Epithelial cell of prostate (primary cell): Measurements from ENCODE around the gene LIN7A.

Experiments
- DNase-seq: peaks from one replicate; pipeline ENCODE4 v3.0.0-alpha.2; 2011; ENCODE audit warnings: low read depth, low spot score
- H3K27ac ChIP-seq: fragments of 450-650 bp; 2 replicates; pipeline ENCODE4 v1.5.1; 2017; ENCODE audit warnings: mild to moderate bottlenecking

LIN7A gene, protein sequence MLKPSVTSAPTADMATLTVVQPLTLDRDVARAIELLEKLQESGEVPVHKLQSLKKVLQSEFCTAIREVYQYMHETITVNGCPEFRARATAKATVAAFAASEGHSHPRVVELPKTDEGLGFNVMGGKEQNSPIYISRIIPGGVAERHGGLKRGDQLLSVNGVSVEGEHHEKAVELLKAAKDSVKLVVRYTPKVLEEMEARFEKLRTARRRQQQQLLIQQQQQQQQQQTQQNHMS

GRCh38 chr12:80937391-80938238 lies at the start of gene LIN7A:
Gene LIN7A (minus strand): TSS chr12:80937934. CDS start chr12:80937722, 212 bp downstream.
- H3K27ac ChIP-seq, result no peak within 1 kb of the TSS
- no peak for DNase-seq

- no peak overlapping the region for H3K27ac ChIP-seq
Measured at GRCh38 chr12:80986224-80986623, 48.5 kb upstream of the LIN7A start.

DNA sequence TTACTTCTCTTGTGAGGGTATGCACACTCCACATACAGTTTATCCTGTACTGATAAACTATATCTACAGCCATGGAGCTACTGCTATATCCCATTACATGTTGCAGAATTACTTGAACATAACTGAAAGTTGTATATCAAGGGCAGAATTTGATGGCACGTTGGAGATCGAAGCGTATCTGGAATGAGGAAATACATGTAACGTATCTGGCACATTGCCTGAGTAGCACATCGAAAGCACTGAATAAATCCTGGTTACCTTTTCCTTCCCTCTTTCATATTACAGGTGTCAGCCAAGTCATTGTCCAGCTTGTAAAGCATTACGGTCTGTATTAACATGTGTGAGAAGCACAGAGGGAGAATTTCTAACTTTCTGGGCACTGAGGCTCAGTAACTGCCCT lies 42.1 kb upstream of the LIN7A start:
- H3K27ac ChIP-seq, result no peak overlapping the region
- no peak for DNase-seq

More at GRCh38 chr12:80986224-80986623, 48.5 kb upstream of the LIN7A start:
- DNase-seq, result no peak

- H3K27ac ChIP-seq, result no peak overlapping the region
- no peak for DNase-seq
Measured at GRCh38 chr12:80979251-80979650, 41.5 kb upstream of the LIN7A start.

DNA sequence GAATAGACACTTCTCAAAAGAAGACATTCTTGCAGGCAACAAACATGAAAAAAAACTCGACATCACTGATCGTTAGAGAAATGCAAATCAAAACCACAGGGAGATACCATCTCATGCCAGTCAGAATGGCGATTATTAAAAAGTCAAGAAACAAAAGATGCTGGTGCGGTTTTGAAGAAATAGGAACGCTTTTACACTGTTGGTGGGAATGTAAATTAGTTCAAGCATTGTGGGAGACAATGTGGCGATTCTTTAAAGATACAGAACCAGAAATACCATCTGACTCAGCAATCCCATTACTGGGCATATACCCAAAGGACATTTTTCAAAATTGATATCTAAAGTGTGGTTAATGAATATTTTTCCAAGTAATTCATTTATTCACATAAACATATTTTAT lies 39.6 kb upstream of the LIN7A start:
- no peak for DNase-seq
- H3K27ac ChIP-seq, result no peak overlapping the region

DNA sequence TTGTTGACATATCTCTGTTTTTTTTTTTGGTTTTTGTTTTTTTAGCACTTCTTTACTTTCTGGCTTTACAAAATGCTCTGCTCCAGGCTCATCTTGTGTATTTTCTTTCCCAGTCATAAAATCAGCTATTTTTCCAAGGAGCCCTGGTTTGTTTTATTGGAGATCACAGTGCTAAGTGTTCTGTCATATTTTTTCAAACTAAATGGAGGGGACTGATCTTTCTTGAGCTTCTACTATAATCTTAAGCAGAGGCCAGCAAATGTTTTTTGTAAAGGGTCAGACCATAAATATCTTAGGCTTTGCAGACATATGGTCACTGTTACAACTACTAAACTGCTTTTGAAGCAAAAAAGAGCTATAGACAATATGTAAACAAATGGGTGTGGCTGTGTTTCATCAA lies 30.6 kb upstream of the LIN7A start:
- H3K27ac ChIP-seq, result no peak overlapping the region
- DNase-seq, result no peak

DNA sequence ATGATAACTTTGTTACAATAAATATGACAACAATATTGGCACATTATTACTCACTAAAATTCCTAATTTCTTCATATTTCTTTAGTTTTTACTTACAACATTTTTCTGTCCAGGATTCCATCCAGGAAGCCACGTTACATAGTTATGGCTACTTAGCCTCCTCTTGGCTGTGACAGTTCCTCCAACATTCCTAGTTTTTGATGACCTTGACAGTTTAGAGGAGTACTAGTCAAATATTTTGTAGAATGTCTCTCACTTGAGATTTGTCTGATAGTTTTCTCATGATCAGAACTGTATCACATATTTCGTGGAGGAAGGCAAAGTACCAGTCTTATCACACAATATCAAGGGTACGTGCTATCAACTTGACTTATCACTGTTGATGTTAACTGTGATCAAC lies 29.8 kb upstream of the LIN7A start:
- DNase-seq, result no peak
- H3K27ac ChIP-seq, result no peak overlapping the region

GRCh38 chr12:80966001-80966400 lies 28.3 kb upstream of the LIN7A start:
- DNase-seq, result no peak
- H3K27ac ChIP-seq, result no peak overlapping the region

DNA sequence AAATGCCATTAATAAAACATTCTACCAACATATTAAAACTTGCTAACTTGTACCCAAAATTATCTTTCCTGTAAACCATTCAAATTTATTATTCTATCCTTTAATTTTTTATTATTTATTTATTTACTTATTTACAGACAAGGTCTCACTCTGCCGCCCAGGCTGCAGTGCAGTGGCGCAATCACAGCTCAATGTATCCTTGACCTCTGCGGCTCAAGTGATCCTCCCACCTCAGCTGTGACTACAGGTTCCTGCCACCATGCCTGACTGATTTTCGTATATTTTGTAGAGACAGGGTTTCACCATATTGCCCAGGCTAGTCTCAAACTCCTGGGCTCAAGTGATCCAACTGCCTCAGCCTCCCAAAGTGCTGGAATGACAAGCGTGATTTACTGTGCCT lies 20.4 kb upstream of the LIN7A start:
- H3K27ac ChIP-seq, result no peak overlapping the region
- DNase-seq, result no peak

DNA sequence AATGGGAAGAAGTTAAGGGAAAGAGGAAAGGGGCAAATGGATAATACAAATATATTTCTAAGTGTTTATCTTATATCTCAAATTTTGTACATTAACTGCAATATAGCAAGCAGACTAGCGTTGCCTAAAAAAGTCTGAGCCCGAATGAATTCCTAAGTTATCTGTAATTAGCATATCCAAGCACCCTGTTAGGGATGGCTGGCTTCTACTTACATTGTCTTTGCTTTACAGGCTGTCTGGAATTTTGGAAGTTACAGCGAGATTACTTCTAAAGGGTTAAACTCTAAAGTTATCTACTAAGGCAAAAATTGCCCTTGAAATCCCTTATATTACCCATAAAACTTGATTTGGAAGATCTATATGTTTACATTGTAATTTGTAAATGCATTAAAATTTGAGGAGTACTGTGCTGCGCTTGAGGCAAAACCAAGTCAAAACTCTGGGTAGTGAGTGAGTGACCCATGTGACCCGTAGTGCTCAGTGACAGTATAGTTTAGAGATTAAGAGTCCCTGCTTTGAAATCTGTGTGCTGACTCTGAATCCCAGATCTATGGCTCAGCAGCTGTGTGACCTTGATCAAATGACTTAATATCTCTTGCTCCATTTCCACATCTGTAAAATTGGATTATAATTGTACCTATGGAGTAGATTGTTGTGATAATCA lies 17.3 kb upstream of the LIN7A start:
- DNase-seq, result no peak
- no peak overlapping the region for H3K27ac ChIP-seq

DNA sequence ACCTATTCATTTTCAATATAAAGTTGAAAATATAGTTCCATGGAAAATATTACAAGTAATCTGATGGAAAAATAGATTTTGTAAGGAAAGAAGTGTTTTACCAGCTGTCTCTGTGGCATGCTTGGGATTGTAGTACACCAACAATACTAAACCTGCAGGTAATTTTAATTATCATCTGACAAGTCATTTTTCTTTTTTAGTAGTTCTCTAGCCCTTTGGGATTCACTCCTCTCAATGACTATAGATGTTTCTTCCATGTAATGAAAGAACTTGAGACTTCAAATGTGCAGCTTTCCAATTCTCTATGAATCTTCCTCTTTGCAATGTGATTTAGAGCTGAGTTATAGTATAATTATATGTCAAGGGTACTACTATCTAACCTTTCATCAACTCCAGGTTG lies 14.7 kb upstream of the LIN7A start:
- no peak overlapping the region for H3K27ac ChIP-seq
- DNase-seq, result no peak

DNA sequence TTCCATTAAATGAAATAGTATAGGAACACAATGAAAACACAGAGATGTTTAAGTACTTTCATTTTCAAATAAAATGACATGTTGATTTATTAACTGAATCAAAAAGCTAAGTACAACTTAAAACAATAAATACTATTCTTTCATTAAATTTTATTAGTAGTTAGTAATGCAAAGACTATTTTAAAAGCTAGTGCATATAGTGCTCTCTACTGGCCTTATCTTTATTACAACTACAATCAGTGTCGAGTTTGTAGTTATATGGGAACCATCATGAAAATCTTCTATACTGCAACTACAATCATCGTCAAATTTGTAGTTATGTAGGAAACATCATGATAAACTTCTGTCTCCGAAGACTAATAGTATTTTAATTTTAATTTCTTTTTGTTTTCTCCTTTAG lies 8.9 kb upstream of the LIN7A start:
- no peak overlapping the region for H3K27ac ChIP-seq
- no peak for DNase-seq

DNA sequence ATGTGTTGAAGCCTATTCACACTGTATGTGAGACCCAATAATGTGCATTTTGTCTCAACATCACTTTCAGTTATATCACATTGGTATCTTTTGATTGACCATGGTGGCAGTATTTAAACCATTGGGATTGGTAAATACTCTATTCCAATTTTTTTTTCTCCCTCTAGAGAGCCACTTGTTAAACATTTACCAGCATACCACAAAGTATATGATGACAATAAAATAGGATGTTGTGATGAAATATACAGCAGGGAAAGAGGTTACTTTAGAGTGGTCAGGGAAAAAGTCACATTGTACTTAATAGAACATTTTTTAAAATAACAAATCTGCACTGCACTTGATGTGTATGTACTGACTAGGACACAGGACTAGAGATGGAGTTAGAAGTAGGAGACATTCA lies 5.6 kb upstream of the LIN7A start:
- H3K27ac ChIP-seq, result no peak overlapping the region
- no peak for DNase-seq

DNA sequence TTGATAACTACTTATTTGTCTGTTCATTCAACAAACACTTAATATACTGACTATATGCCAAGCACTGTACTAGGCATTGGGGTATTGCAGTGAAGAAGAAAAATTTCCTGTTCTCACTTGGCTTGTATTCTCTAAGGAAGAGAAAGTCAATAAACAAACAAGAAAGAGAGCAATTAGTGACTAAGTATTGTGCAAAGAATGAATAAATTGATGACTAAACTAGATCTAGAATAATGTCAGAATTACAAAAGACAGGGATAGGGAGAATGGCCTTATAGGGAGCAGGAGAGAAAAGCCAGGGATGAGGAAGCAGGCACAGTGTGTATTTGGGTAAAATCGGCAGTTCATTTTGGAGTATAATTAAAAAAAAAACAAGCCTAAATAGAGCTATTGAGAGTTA lies 4.2 kb upstream of the LIN7A start:
- no peak for DNase-seq
- no peak overlapping the region for H3K27ac ChIP-seq

GRCh38 chr12:80939231-80939950 lies 1.7 kb upstream of the LIN7A start:
- no peak for DNase-seq
- no peak overlapping the region for H3K27ac ChIP-seq

DNA sequence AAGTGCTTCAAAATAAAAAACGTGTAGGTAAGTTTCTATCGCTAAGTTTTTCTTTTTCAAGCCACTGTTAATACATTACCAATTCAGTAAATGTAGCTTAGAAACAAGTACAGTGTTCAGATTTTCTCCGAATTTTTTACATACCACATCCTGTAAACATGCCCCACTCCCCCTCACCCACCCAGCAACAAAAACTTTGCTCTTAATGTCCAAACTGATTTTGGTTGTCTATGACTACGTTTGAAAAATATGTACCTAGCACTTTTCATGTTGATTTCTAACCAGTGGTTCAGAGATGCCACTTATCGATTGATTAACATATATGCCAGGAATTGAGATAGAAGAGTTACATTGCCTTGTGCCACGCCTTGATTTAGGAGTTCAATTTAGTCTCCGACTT lies 663 bp upstream of the LIN7A start:
- H3K27ac ChIP-seq, result no peak overlapping the region
- no peak for DNase-seq

DNA sequence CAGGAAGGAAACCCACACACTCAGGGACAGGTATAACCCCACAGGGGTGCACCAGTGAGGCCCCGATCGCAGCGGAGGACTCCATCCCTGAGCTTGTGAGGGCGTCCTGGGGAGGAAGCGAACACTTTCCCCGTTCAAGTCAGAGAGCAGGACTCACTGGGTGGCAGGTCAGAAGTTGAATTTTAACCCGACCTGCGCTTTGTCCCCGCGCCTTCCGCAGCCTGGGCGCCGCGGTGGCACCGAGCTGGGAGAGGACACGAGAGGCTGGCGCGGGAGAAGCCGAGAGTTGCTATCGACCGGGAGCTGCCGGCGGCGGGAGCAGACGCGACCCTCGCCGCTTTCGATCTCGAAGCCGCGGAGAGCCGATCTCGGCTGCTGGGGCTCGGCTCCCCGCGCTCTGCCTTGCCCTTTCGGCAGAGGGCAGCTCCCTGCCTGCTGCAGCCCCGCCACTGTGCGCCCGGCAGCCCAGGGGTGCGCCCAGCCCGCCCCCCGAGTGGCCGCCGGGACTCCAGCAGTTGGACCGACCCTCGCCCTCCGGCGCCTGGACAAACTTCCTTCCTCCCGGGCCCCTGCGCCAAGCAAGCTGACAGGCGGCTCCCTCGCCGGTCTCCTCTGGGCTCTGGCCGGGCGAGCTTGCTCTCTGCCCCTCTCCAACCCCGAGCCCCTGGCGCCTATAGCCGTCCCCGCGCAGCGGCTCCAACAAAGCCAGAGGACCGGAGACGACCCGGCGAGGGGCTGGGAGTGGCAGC lies 918 bp downstream of the LIN7A start:
- no peak overlapping the region for H3K27ac ChIP-seq
- DNase-seq, result no peak

- DNase-seq, result no peak
- H3K27ac ChIP-seq, result no peak overlapping the region
Measured at GRCh38 chr12:80936353-80936641, 1.4 kb downstream of the LIN7A start.

- no peak for DNase-seq
- no peak overlapping the region for H3K27ac ChIP-seq
Measured at GRCh38 chr12:80935111-80935510, 2.6 kb downstream of the LIN7A start.

- DNase-seq, result no peak
- H3K27ac ChIP-seq, result no peak overlapping the region
Measured at GRCh38 chr12:80925983-80926382, 11.8 kb downstream of the LIN7A start.
